Measurements from ENCODE around the gene THAP5. TPM values are rescaled to one million over a fixed set of nuclear protein-coding genes. Genes with fewer than 3 reads are reported as not detected.

The THAP5 gene, protein sequence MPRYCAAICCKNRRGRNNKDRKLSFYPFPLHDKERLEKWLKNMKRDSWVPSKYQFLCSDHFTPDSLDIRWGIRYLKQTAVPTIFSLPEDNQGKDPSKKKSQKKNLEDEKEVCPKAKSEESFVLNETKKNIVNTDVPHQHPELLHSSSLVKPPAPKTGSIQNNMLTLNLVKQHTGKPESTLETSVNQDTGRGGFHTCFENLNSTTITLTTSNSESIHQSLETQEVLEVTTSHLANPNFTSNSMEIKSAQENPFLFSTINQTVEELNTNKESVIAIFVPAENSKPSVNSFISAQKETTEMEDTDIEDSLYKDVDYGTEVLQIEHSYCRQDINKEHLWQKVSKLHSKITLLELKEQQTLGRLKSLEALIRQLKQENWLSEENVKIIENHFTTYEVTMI
- total RNA-seq, result 10 to 100 TPM; 32.8 to 38.9 TPM

DNA sequence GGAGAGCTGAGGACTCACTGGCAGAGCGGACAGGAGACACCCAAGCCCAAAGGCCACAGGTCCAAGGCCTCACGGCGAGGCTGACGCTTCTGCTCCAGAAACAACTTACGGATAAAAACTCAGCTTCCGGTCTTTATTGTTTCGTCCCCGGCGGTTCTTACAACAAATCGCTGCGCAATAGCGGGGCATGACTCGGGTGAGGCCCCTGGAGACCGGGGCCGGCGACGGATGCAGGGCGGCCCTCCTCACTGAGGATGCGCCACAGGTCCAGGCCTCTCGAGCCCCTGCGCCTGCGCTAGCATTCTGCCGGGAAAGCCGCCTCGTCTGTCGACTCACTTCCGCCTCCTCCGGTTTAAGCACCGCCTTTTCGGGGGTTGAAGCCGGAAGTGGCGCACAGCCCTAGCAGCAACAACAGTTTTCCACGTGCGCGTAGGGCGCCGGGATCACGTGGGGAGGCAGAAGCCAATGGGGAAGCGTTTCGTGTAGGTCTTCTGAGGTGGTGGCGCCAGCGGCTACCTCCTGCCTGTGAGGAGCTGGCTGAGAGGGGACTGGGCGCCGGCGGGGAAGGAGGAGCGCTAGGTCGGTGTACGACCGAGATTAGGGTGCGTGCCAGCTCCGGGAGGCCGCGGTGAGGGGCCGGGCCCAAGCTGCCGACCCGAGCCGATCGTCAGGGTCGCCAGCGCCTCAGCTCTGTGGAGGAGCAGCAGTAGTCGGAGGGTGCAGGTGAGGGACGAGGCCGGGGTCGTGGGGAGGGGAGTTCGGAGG, at the start of gene THAP5, which contains the start of gene DNAJB9:
TSS of gene THAP5 (minus strand) at position 326 of the 765 bp plus-strand sequence. CDS start at position 189, 137 bp downstream.
TSS of gene DNAJB9 (plus strand) at position 494 of the 765 bp plus-strand sequence. CDS start 1,853 bp downstream, outside the sequence.
- peak within 1 kb of the TSS; percentile 100 for H3K27ac Mint-ChIP-seq
- ATAC-seq (ENCODE audit: low read depth) (peak; percentile 95), DNase-seq (peak; percentile 94)
- H3K4me3 Mint-ChIP-seq, result peak within 1 kb of the TSS; percentile 97
- POLR2A ChIA-PET, result interaction anchor here (0.6 to 3.5 kb wide), 5 partner anchors 8 to 826 kb away, joined by 3 to 42 read pairs (median 4); partner anchors contain the start of genes CBLL1 and PNPLA8
- H3K27me3 Mint-ChIP-seq, result no peaks in the 10 kb centered on the region
- no peaks in the 10 kb centered on the region for H3K9me3 Mint-ChIP-seq
- H3K36me3 Mint-ChIP-seq, result peaks cover 29% of the 10 kb centered on the region
- H3K4me1 Mint-ChIP-seq, result peaks cover 23% of the 10 kb centered on the region

DNA sequence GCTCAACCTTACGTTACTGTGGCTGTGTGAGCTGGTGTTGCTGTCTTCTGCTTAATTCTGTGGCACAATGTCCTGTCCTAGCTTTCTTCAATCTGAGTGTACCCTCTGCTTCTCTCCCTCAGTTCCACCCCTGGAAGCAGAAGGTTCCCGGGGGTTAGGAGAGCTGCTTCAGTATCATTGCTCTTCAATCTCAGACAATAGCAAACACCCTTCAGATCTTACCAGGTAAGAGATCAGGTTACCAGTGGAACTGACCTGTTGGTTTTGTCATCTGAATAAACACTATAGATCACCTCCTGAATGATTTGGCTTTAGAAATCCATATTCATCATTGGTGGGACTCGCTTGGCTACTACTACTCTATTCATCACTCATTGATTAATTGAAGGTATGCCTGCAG, 48.5 kb upstream of the THAP5 start:
- Mint-ChIP-seq H3K4me3 (no peak overlapping the region), H3K4me1 (no peaks in the 10 kb centered on the region), H3K27me3 (peaks cover 6% of the 10 kb centered on the region), H3K27ac (no peak overlapping the region), H3K9me3 (no peaks in the 10 kb centered on the region), H3K36me3 (no peaks in the 10 kb centered on the region)
- POLR2A ChIA-PET, result no interaction called here
- no peak for DNase-seq
- ATAC-seq (ENCODE audit: low read depth), result no peak

DNA sequence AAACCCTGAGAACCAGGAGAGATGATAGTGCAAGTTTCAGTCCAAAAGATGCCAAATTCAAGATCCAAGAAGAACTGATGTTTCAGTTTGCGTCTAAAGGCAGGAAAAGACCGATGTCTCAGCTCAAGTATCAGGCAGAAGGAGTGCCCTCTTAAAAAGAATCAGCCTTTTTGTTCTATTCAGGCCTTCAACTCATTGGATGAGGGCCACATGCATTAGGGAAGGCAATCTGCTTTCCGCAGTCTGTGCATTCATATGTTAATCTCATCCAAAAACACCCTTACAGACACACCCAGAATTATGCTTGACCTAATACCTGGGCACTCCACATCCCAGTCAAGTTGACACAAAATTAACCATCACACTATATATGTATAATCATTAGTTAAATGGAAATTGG, 45.4 kb upstream of the THAP5 start:
- Mint-ChIP-seq H3K9me3 (no peaks in the 10 kb centered on the region), H3K27ac (no peak overlapping the region)

DNA sequence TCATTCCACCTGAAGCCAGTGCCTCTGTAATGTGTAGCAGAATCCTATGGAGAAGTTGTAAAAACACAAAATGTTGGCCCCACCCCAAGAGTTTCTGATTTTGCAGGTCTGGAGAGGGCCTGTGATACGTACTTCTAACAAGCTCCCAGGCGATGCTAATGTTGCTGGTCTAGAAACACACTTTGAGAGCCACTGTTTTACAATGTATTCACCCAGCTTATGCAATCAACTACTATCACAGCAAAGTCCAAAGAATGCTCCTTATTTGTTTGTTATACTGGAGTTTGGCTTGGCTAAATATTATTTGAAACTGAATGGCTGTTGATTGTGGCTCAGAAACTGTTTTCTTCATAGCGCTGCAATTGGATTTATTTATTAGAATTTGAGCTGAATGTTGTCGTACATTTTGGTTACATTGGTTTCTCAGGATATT, 44.5 kb upstream of the THAP5 start:
- Mint-ChIP-seq H3K36me3 (no peaks in the 10 kb centered on the region), H3K27ac (no peak overlapping the region), H3K27me3 (peaks cover 2% of the 10 kb centered on the region), H3K9me3 (no peaks in the 10 kb centered on the region), H3K4me1 (no peaks in the 10 kb centered on the region), H3K4me3 (no peak overlapping the region)
- ATAC-seq (ENCODE audit: low read depth) (no peak), DNase-seq (no peak)
- POLR2A ChIA-PET, result interaction anchor here (0.6 kb wide), 1 partner anchor 749 kb away, joined by 6 read pairs; no protein-coding TSS in a partner anchor

More for the DNA sequence above, 45.4 kb upstream of the THAP5 start:
- Mint-ChIP-seq H3K36me3 (no peaks in the 10 kb centered on the region), H3K4me3 (no peak overlapping the region), H3K27me3 (peaks cover 2% of the 10 kb centered on the region), H3K4me1 (no peaks in the 10 kb centered on the region)
- POLR2A ChIA-PET, result no interaction called here
- DNase-seq (no peak), ATAC-seq (ENCODE audit: low read depth) (no peak)

DNA sequence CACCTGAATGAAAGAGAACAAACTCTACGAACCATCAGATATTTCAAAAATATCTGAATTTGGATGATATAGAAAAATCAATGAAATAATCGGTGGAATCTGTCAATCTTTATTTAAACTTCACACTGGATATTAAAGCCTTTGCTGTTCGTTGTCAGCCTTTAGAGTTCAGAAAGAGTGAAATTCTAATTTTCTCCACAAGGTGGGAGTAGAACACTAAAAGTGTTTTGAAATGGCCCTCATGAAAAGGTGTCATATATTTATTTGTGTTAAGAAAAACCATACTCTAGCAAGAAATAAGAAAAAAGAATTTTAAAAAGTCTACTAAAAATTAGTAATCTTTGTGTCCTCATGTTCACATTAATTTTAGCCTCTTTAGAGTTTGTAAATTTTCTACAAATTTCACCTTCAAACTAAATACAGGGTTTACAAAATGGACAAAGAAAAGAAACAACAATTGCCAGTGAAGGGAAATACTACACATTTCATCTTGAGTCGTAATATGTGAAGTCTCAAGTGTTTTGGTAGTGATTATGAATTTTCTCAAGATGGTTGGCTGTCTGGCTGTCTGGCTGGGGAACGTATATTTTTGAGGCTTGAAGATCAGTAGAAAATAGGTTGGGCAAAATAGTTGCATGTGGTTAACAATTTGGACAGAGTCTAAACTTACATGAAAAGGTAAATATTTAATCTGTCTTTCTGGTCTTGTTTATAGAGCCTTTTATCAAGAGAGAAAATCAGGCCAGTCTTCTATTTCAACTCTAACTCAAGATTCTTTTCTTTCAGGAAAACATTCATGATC, 43.8 kb upstream of the THAP5 start:
- DNase-seq (no peak), ATAC-seq (ENCODE audit: low read depth) (no peak)
- Mint-ChIP-seq H3K4me1 (no peaks in the 10 kb centered on the region), H3K9me3 (no peaks in the 10 kb centered on the region), H3K36me3 (no peaks in the 10 kb centered on the region), H3K4me3 (no peak overlapping the region), H3K27ac (no peak overlapping the region), H3K27me3 (peaks cover 2% of the 10 kb centered on the region)
- POLR2A ChIA-PET, result interaction anchor here (0.6 kb wide), 1 partner anchor 748 kb away, joined by 6 read pairs; no protein-coding TSS in a partner anchor

DNA sequence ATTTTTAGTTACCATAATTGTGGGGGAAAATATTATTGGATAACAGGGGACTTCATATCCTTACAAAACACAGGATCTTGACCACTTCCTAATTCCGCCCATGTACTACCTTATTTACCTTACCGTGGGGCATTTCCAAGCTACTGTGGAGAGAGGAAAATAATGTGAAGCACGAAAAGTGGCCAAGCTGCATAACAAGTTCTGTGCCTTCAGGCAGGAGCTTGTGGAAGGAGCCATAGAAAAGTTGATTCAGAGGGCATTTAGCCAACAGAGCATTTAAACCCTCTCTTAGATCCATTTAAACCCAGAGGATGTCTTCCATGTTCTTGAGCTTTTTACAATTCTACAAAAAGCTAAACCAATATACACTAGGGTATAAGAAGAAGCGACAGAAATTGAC, 41.8 kb upstream of the THAP5 start:
- no peak overlapping the region for H3K4me3 Mint-ChIP-seq

DNA sequence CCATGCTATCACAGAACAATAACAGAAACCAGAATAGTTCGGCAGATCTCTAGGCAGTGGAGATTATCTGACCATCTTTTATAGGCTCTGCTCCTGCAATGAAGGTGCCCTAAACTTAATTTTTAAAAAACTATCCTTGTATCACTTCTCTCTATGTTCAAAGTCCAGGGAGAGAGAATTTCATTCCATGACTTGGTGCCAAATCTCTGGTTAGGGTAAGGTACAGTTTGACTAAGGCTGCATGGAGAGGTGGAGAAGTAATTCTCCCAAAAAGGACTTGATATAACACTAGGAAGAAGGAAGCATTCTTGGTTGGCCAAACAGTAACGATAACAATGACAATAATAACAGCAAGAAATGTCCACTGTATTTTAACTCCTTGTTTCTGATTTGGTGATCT, 40.1 kb upstream of the THAP5 start:
- Mint-ChIP-seq H3K27ac (no peak overlapping the region), H3K9me3 (no peaks in the 10 kb centered on the region), H3K4me1 (peaks cover 4% of the 10 kb centered on the region), H3K4me3 (no peak overlapping the region), H3K36me3 (no peaks in the 10 kb centered on the region), H3K27me3 (peaks cover 6% of the 10 kb centered on the region)
- POLR2A ChIA-PET, result no interaction called here
- DNase-seq (no peak), ATAC-seq (ENCODE audit: low read depth) (no peak)

More for the DNA sequence above, 41.8 kb upstream of the THAP5 start:
- peaks cover 4% of the 10 kb centered on the region for H3K27me3 Mint-ChIP-seq
- POLR2A ChIA-PET, result no interaction called here
- H3K9me3 Mint-ChIP-seq, result no peaks in the 10 kb centered on the region
- no peak for DNase-seq
- no peak overlapping the region for H3K27ac Mint-ChIP-seq
- ATAC-seq (ENCODE audit: low read depth), result no peak
- H3K4me1 Mint-ChIP-seq, result no peaks in the 10 kb centered on the region
- H3K36me3 Mint-ChIP-seq, result no peaks in the 10 kb centered on the region

DNA sequence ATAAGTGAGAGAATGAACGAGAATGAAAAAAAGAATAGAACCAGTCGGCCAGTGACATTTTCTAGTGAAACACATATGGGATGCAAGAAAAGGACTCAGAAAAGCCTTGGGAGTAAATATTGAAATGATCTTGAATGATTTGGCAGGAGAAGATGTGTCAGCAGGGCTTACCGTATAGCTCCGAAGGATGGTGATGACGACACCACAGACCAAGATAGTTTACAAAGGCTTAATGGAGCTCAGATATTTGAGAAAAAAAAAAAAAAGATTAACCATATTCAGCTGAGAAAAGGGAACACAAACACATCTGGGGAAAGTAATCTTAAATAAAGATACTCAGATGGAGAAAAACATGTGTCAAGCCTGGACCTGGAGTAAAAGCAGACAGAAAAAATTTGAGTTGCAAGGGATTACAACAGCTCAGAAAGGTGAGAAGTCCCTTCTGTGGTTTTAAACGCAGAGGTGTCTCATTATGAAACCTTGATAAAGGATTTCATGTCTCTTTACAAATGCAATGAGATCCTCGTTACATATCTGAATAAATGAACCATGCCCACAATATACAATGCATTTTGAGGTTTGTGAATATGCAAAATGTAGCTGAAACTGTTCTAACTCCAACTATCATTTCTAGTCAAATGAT, 36.2 kb upstream of the THAP5 start:
- no peak overlapping the region for H3K27ac Mint-ChIP-seq
- no peak for ATAC-seq (ENCODE audit: low read depth)
- POLR2A ChIA-PET, result no interaction called here

DNA sequence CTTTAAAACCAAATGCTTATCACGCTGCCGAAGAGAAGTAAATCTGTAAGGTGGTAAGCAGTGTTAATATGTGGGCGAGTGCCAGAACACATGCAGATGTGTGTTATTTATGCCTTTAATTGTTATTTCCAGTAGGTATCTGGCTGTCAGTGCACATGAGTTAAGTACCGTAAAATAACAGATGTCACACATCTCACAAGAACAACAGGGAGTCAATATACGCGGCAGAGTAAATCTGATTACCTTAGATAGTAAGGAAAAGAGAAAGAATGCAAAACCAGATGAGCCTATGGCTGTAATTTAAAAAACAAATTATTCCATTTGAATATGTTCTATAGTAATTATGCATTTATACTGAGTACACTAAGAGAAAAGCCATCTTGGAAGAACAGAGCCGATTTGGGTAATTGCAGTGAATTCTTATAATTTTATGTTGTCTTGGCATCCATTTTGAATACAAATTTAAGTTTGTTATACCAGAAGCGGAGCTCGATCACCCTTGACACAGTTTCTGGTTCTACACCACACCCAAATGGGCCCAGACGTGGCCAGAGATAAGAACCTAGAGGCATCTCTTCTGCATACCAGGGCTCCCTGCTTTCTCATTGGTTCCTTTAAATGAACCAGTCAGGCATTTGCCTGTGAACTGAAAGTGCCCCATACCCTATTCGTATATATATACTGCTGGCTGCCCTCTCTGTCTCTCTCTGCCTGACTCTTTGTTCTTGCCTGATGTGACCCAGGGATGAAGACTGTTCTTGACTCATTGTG, 35.0 kb upstream of the THAP5 start:
- no peak for DNase-seq
- no peak overlapping the region for H3K4me3 Mint-ChIP-seq
- POLR2A ChIA-PET, result interaction anchor here (0.5 kb wide), 1 partner anchor 1485 kb away, joined by 5 read pairs; no protein-coding TSS in a partner anchor
- peaks cover 17% of the 10 kb centered on the region for H3K27me3 Mint-ChIP-seq
- H3K4me1 Mint-ChIP-seq, result peaks cover 4% of the 10 kb centered on the region
- ATAC-seq (ENCODE audit: low read depth), result no peak
- H3K9me3 Mint-ChIP-seq, result no peaks in the 10 kb centered on the region
- H3K36me3 Mint-ChIP-seq, result no peaks in the 10 kb centered on the region
- H3K27ac Mint-ChIP-seq, result no peak overlapping the region

More for the DNA sequence above, 36.2 kb upstream of the THAP5 start:
- Mint-ChIP-seq H3K36me3 (no peaks in the 10 kb centered on the region), H3K9me3 (no peaks in the 10 kb centered on the region), H3K4me1 (peaks cover 4% of the 10 kb centered on the region), H3K27me3 (peaks cover 11% of the 10 kb centered on the region), H3K4me3 (no peak overlapping the region)
- DNase-seq, result no peak

DNA sequence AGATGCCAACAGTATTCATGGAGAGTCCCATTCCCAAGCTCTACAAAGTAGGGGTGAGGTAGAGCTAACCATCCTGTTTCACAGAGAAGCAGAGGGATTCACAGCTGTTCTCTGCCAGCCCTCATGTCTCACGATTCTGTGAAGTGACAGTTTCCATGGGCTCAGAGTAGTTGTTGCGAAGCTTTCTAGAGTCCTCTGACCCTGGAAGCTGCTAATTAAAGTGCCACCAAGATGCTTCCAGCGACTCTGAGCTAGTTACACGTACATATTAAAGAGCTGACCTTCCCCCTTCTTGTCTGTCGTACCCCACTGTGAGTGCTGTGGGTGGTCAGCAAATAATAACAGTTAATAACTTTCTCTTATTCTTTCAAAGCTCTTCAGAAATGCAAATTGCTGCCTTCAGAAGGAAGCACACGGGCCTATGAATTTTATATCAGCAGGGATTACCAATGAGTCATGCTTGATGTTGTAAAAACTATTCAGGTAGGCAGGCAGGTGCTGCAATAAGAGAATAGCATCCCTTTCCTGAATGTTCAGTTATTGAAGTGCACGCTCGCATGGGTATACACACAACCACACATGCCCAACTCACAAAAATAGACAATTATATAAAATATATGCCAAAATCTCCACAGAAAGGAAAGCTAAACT, 34.3 kb upstream of the THAP5 start:
- POLR2A ChIA-PET, result no interaction called here
- H3K9me3 Mint-ChIP-seq, result no peaks in the 10 kb centered on the region
- peaks cover 18% of the 10 kb centered on the region for H3K27me3 Mint-ChIP-seq

DNA sequence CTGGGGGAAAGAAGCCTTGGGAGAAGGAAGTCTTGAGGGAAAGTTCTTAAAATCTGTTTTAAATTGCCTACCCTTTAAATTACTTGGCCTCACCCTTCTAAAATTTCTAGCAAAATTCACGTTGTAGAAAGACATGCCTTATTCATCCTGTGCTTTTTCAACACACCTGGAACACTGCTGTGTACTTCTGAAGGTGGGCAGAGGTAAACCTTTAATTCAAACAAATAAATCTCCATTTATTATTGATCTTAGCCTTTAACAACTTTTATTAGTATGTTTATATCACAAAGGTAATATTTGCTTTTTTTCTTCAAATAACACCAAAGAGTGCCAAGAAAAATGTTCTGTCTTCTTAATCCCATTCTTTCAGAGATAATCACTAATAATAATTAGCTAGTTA, 30.9 kb upstream of the THAP5 start:
- ATAC-seq (ENCODE audit: low read depth) (no peak), DNase-seq (no peak)
- Mint-ChIP-seq H3K27ac (no peak overlapping the region), H3K4me1 (peaks cover under 1% of the 10 kb centered on the region), H3K27me3 (peaks cover 17% of the 10 kb centered on the region), H3K4me3 (no peak overlapping the region), H3K9me3 (no peaks in the 10 kb centered on the region), H3K36me3 (no peaks in the 10 kb centered on the region)
- POLR2A ChIA-PET, result no interaction called here

More for the DNA sequence above, 34.3 kb upstream of the THAP5 start:
- Mint-ChIP-seq H3K36me3 (no peaks in the 10 kb centered on the region), H3K27ac (no peak overlapping the region), H3K4me1 (peaks cover 4% of the 10 kb centered on the region), H3K4me3 (no peak overlapping the region)
- no peak for DNase-seq
- ATAC-seq (ENCODE audit: low read depth), result no peak

Data from activated naive CD8-positive, alpha-beta T cell treated with anti-CD3 and anti-CD28 coated beads, Interleukin-2, amount 10 ng/mL, durations not matched to agents 7 days and 5 days (primary cell).